ENCODE data around the gene SNED1.
A peak's percentile ranks its signal among the peaks of the same experiment; 100 is the strongest.

SNED1 gene

GRCh38 chr2:240983996-240984498 lies 14.4 kb upstream of the SNED1 start:
- TF ChIP-seq FOXP2 (optimal IDR thresholded peaks at IDR 0.05; ENCODE audit: borderline replicate concordance, extremely low read depth, extremely low read length, insufficient read depth) (no peak), POLR2AphosphoS5 (IDR thresholded peaks at IDR 0.05; ENCODE audit: low read depth, low read length) (no peak), TAF1 (IDR thresholded peaks at IDR 0.05; ENCODE audit: borderline replicate concordance, insufficient read depth, low read length) (no peak), REST (IDR thresholded peaks at IDR 0.05; ENCODE audit: insufficient read depth in 1 of 2, low read depth in 2 of 2, low read length in 2 of 2) (no peak), SIN3A (IDR thresholded peaks at IDR 0.05; ENCODE audit: borderline replicate concordance, insufficient read depth, low read length) (no peak)

GRCh38 chr2:240985881-240986786 lies 12.3 kb upstream of the SNED1 start:
- TF ChIP-seq TAF1 (IDR thresholded peaks at IDR 0.05; ENCODE audit: borderline replicate concordance, insufficient read depth, low read length) (no peak), REST (IDR thresholded peaks at IDR 0.05; ENCODE audit: insufficient read depth in 1 of 2, low read depth in 2 of 2, low read length in 2 of 2) (no peak)

- TF ChIP-seq SIN3A (IDR thresholded peaks at IDR 0.05; ENCODE audit: borderline replicate concordance, insufficient read depth, low read length) (no peak), TAF1 (IDR thresholded peaks at IDR 0.05; ENCODE audit: borderline replicate concordance, insufficient read depth, low read length) (no peak), FOXP2 (optimal IDR thresholded peaks at IDR 0.05; ENCODE audit: borderline replicate concordance, extremely low read depth, extremely low read length, insufficient read depth) (no peak), REST (IDR thresholded peaks at IDR 0.05; ENCODE audit: insufficient read depth in 1 of 2, low read depth in 2 of 2, low read length in 2 of 2) (0 out of 4 replicates have a peak, but pooled peaks have one; percentile 16 to 25)
These were observed 11.5 kb upstream of the SNED1 start for GRCh38 chr2:240986787-240987411.

- TF ChIP-seq POLR2AphosphoS5 (IDR thresholded peaks at IDR 0.05; ENCODE audit: low read depth, low read length) (no peak), TAF1 (IDR thresholded peaks at IDR 0.05; ENCODE audit: borderline replicate concordance, insufficient read depth, low read length) (no peak), FOXP2 (optimal IDR thresholded peaks at IDR 0.05; ENCODE audit: borderline replicate concordance, extremely low read depth, extremely low read length, insufficient read depth) (no peak), REST (IDR thresholded peaks at IDR 0.05; ENCODE audit: insufficient read depth in 1 of 2, low read depth in 2 of 2, low read length in 2 of 2) (no peak), SIN3A (IDR thresholded peaks at IDR 0.05; ENCODE audit: borderline replicate concordance, insufficient read depth, low read length) (no peak)
These were observed 10.8 kb upstream of the SNED1 start for GRCh38 chr2:240987588-240987987.
